ENCODE data around the gene TRAPPC3. TPM values are rescaled to one million over a fixed set of nuclear protein-coding genes. Genes with fewer than 3 reads are reported as not detected.
A peak's percentile ranks its signal among the peaks of the same experiment; 100 is the strongest.

The TRAPPC3 gene
- total and polyA plus RNA-seq, 2 donors (not counting 1 experiment from before 2014, with no cell fraction given): 40.5 to 42.1 TPM

- Histone ChIP-seq H3K79me2 (ENCODE audit: control insufficient read depth, insufficient read depth, low read length) (peaks cover 45% of the 10 kb centered on the region), H3K9ac (ENCODE audit: low read length) (peak overlapping the region; percentile 94), H3K27ac (ENCODE audit: low read length in 2 of 2) (peak overlapping the region; percentile 50 to 92), H4K20me1 (ENCODE audit: control insufficient read depth, insufficient read depth, low read length, poor library complexity, severe bottlenecking) (no peaks in the 10 kb centered on the region), H3K4me2 (replicated peaks; ENCODE audit: low read depth, low read length, poor library complexity, severe bottlenecking) (peak overlapping the region; percentile 87), H3K36me3 (replicated peaks in 1 of 2; ENCODE audit: control extremely low read depth in 1 of 2, control insufficient read depth in 1 of 2, extremely low read depth in 1 of 2, insufficient read depth in 2 of 2, low read length in 1 of 2) (peaks cover 0 to 22% of the 10 kb centered on the region in 2 experiments), H3K4me3 (ENCODE audit: control extremely low read depth in 1 of 5, extremely low read depth in 1 of 5, insufficient read depth in 1 of 5, low read depth in 2 of 5, low read length in 4 of 5) (peak overlapping the region in 4 of 5 experiments; percentile 83 to 98 (median 90)), H3K4me1 (ENCODE audit: control insufficient read depth in 2 of 2, insufficient read depth in 2 of 2, low read length in 2 of 2) (peaks cover 26 to 32% of the 10 kb centered on the region in 2 donors), H3K27me3 (replicated peaks in 1 of 4; ENCODE audit: control extremely low read depth in 1 of 4, control insufficient read depth in 3 of 4, insufficient read depth in 4 of 4, low read length in 3 of 4) (peaks cover 0 to 24% (median 12%) of the 10 kb centered on the region in 4 experiments), H3K9me3 (ENCODE audit: control extremely low read depth in 1 of 3, control insufficient read depth in 2 of 3, insufficient read depth in 1 of 3, low read length in 2 of 3) (peaks cover 0 to 3% (median 0%) of the 10 kb centered on the region in 3 donors), H2AFZ (ENCODE audit: insufficient read depth, low read depth, low read length, poor library complexity, severe bottlenecking) (peak overlapping the region; percentile 96)
- DNase-seq: no peak
- Mint-ChIP-seq H3K27ac (peak overlapping the region; percentile 94), H3K27me3 (peaks cover 16% of the 10 kb centered on the region), H3K4me1 (peaks cover 22% of the 10 kb centered on the region), H3K9me3 (ENCODE audit: insufficient read depth) (no peaks in the 10 kb centered on the region), H3K4me3 (peak overlapping the region; percentile 97)
- ChIA-PET CTCF (no interaction called here), POLR2A (interaction anchor here (0.6 to 1.5 kb wide), 3 partner anchors 9 to 136 kb away, joined by 3 to 5 read pairs (median 4); partner anchors contain the start of gene THRAP3)
- ATAC-seq (ENCODE audit: low read depth): peak; percentile 5
- WGBS (ENCODE audit: insufficient coverage): 18% methylated on average over 7 of the region's 8 CpGs
- intact Hi-C loops (cut with micrococcal nuclease): loop anchor here (1.0 to 2.0 kb wide), 6 partner anchors 61 to 362 kb away; partner anchors contain the start of genes AGO1, AGO3, OSCP1 and THRAP3
- TF ChIP-seq CTCF (IDR thresholded peaks at IDR 0.05) (no peak), EZH2 (IDR thresholded peaks at IDR 0.05; ENCODE audit: borderline replicate concordance, insufficient read depth, low read depth, low read length, poor library complexity, severe bottlenecking) (no peak)
Measured at GRCh38 chr1:36088265-36088576, 61.1 kb downstream of the TRAPPC3 start.
